SU-DHL-6 (cell line): ENCODE measurements around the gene MTOR.

Source experiments
- CTCF ChIP-seq: fragments of 200-600 bp; sonication (generic); IDR thresholded peaks from one replicate; pipeline ENCODE4 v1.5.1; 2017; ENCODE audit warnings: antibody characterized with exemption, mild to moderate bottlenecking, low read length, moderate library complexity; ENCODE audit not compliant: insufficient read depth, poor library complexity, severe bottlenecking
- EZH2phosphoT487 ChIP-seq: fragments of 200-600 bp; sonication (generic), shearing (Covaris generic); conservative IDR thresholded peaks from 2 replicates; pipeline ENCODE4 v1.6.1; 2018; ENCODE audit warnings: mild to moderate bottlenecking, antibody characterized with exemption, low read length, moderate library complexity, mixed read lengths

DNA sequence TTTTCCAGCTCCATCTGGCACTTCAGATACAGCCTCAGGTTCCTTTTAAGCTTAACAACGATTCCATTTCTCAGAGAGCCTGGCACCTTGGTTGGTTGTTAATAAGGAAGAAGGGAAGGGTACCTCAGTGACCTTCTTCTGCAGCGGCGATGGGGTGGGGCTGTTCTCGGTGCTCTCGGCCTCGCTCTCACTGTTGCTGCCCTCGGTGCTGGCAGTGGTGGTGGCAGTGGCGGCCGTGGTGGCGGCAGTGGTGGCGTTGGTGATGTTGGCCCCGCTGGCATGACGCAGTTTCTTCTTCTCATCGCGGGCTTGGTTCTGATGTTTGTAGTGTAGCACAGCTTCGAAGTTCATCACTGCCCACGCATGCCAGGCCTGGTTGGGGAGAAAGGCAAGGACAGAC, 131.9 kb downstream of the MTOR start:
- TF ChIP-seq CTCF (no peak), EZH2phosphoT487 (no peak)
